GM19043 (cell line): Measurements from ENCODE around the gene CSNK2A2.

ENCODE experiments used
- ATAC-seq: cut with Tn5 transposase; IDR thresholded peaks from one replicate; pipeline ENCODE4 v1.9.1; 2021; ENCODE audit warnings: low read depth; ENCODE audit not compliant: unreplicated experiment

Gene CSNK2A2

GRCh38 chr16:58200004-58200797, 2.3 kb upstream of the CSNK2A2 start:
- no peak for ATAC-seq

GRCh38 chr16:58198803-58199411, 1.0 kb upstream of the CSNK2A2 start:
- no peak for ATAC-seq

- peak; percentile 20 for ATAC-seq
Measured at GRCh38 chr16:58197314-58198012, 443 bp downstream of the CSNK2A2 start.

GRCh38 chr16:58196898-58197313, 1.0 kb downstream of the CSNK2A2 start:
- no peak for ATAC-seq

- ATAC-seq, result no peak
Measured at GRCh38 chr16:58195771-58196170, 2.1 kb downstream of the CSNK2A2 start.

- no peak for ATAC-seq
Measured at GRCh38 chr16:58195344-58195743, 2.6 kb downstream of the CSNK2A2 start.

GRCh38 chr16:58194790-58195189, 3.1 kb downstream of the CSNK2A2 start:
- no peak for ATAC-seq

GRCh38 chr16:58187665-58188421, 10.1 kb downstream of the CSNK2A2 start:
- ATAC-seq, result no peak

GRCh38 chr16:58187092-58187491, 10.8 kb downstream of the CSNK2A2 start:
- ATAC-seq, result no peak

GRCh38 chr16:58186176-58186944, 11.5 kb downstream of the CSNK2A2 start:
- no peak for ATAC-seq

- ATAC-seq, result no peak
Measured at GRCh38 chr16:58177353-58177710, 20.6 kb downstream of the CSNK2A2 start.

- no peak for ATAC-seq
Measured at GRCh38 chr16:58176608-58177352, 21.1 kb downstream of the CSNK2A2 start.

GRCh38 chr16:58170223-58170622, 27.7 kb downstream of the CSNK2A2 start:
- ATAC-seq, result no peak

GRCh38 chr16:58160855-58161254, 37.1 kb downstream of the CSNK2A2 start:
- ATAC-seq, result no peak

- no peak for ATAC-seq
Measured at GRCh38 chr16:58158725-58159124, 39.2 kb downstream of the CSNK2A2 start.

GRCh38 chr16:58157951-58158540, 39.9 kb downstream of the CSNK2A2 start:
- ATAC-seq, result no peak

- no peak for ATAC-seq
Measured at GRCh38 chr16:58157239-58157638, 40.7 kb downstream of the CSNK2A2 start.

- ATAC-seq, result no peak
Measured at GRCh38 chr16:58155839-58156238, 42.1 kb downstream of the CSNK2A2 start.

- ATAC-seq, result no peak
Measured at GRCh38 chr16:58154345-58154744, 43.6 kb downstream of the CSNK2A2 start.
